Neutrophil (primary cell): Measurements from ENCODE around the gene PTPRN2.

Experiments
- H3K27ac ChIP-seq: fragments of 200-600 bp; sonication (generic); 2 replicates; pipeline ENCODE4 v1.5.1; 2016; ENCODE audit warnings: mild to moderate bottlenecking, moderate library complexity
- H3K27me3 ChIP-seq: fragments of 200-600 bp; sonication (generic); 2 replicates; pipeline ENCODE4 v1.6.0; 2016; ENCODE audit warnings: mild to moderate bottlenecking
- H3K36me3 ChIP-seq: fragments of 200-600 bp; sonication (generic); 2 replicates; pipeline ENCODE4 v1.5.1; 2017
- H3K4me1 ChIP-seq, 2 experiments: fragments of 200-600 bp in 1 of 2; sonication (generic) in 1 of 2; 1 replicate in 1 of 2; 2 replicates in 1 of 2; pipeline versions ENCODE4 v1.5.1 to v1.6.1; 2013 to 2016; ENCODE audit warnings: low read depth in 1 of 2, low read length in 1 of 2, mild to moderate bottlenecking in 1 of 2, moderate library complexity in 1 of 2; ENCODE audit not compliant: control insufficient read depth in 1 of 2, insufficient read depth in 1 of 2
- H3K4me3 ChIP-seq, 2 experiments: fragments of 200-600 bp in 1 of 2; sonication (generic) in 1 of 2; 1 replicate in 1 of 2; 2 replicates in 1 of 2; pipeline ENCODE4 v1.5.1; 2013 to 2016; ENCODE audit warnings: low read depth in 1 of 2, low read length in 1 of 2, mild to moderate bottlenecking in 1 of 2, moderate library complexity in 1 of 2
- H3K9me3 ChIP-seq: fragments of 200-600 bp; sonication (generic); 2 replicates; pipeline ENCODE4 v1.5.1; 2016
- CTCF ChIP-seq: fragments of 200-600 bp; sonication (generic); IDR thresholded peaks from 2 replicates; pipeline ENCODE4 v1.5.1; 2016; ENCODE audit warnings: antibody characterized with exemption

The PTPRN2 gene

GRCh38 chr7:158055726-158056510 lies 531.7 kb downstream of the PTPRN2 start:
- Histone ChIP-seq H3K4me1 (no peaks in the 10 kb centered on the region), H3K27ac (no peak overlapping the region), H3K9me3 (no peaks in the 10 kb centered on the region), H3K27me3 (no peaks in the 10 kb centered on the region), H3K4me3 (no peak overlapping the region), H3K36me3 (no peaks in the 10 kb centered on the region)
- no peak for TF ChIP-seq CTCF

GRCh38 chr7:158054611-158055010 lies 533.0 kb downstream of the PTPRN2 start:
- Histone ChIP-seq H3K36me3 (no peaks in the 10 kb centered on the region), H3K27ac (no peak overlapping the region), H3K9me3 (no peaks in the 10 kb centered on the region), H3K4me3 (no peak overlapping the region), H3K4me1 (no peaks in the 10 kb centered on the region), H3K27me3 (no peaks in the 10 kb centered on the region)
- TF ChIP-seq CTCF: no peak

- Histone ChIP-seq H3K27me3 (no peaks in the 10 kb centered on the region), H3K4me3 (no peak overlapping the region), H3K36me3 (no peaks in the 10 kb centered on the region), H3K9me3 (no peaks in the 10 kb centered on the region), H3K4me1 (no peaks in the 10 kb centered on the region), H3K27ac (no peak overlapping the region)
- TF ChIP-seq CTCF: no peak
Measured at GRCh38 chr7:158054081-158054480, 533.5 kb downstream of the PTPRN2 start.

- H3K9me3 ChIP-seq: no peaks in the 10 kb centered on the region
- H3K27me3 ChIP-seq: no peaks in the 10 kb centered on the region
- H3K36me3 ChIP-seq: no peaks in the 10 kb centered on the region
- H3K27ac ChIP-seq: no peak overlapping the region
- no peak overlapping the region for H3K4me3 ChIP-seq
- no peak for TF ChIP-seq CTCF
- no peaks in the 10 kb centered on the region for H3K4me1 ChIP-seq
Measured at GRCh38 chr7:158053183-158053915, 534.3 kb downstream of the PTPRN2 start.

- TF ChIP-seq CTCF: no peak
- Histone ChIP-seq H3K27me3 (no peaks in the 10 kb centered on the region), H3K36me3 (no peaks in the 10 kb centered on the region), H3K9me3 (no peaks in the 10 kb centered on the region), H3K27ac (no peak overlapping the region), H3K4me3 (no peak overlapping the region), H3K4me1 (no peaks in the 10 kb centered on the region)
Measured at GRCh38 chr7:158052381-158053060, 535.1 kb downstream of the PTPRN2 start.
